GM12878 (cell line): ENCODE measurements around the gene CYP24A1. TPM values are rescaled to one million over a fixed set of nuclear protein-coding genes. Genes with fewer than 3 reads are reported as not detected.

Source experiments
- ATAC-seq: fragments of 200-7000 bp; cut with Tn5 transposase; 3 replicates; pipeline ENCODE4 v1.9.1; 2020; ENCODE audit warnings: mild to moderate bottlenecking, moderate library complexity
- BruUV-seq: library from RNA; stranded (reverse); fragments of 400-500 nt; replicated peaks from 2 replicates; lab custom pipeline; 2021; lab: Mats Ljungman, UMichigan
- CTCF ChIA-PET: fragments of 300-600 bp; sonication (Branson Sonifier 250); formaldehyde crosslinking; extraction: SDS; loops from one replicate; lab custom pipeline; 2021; ENCODE audit warnings: inconsistent platforms; lab: Yijun Ruan, JAX
- POLR2A ChIA-PET: fragments of 350-600 bp; formaldehyde crosslinking; extraction: SDS; loops from one replicate; lab custom pipeline; 2021; ENCODE audit warnings: inconsistent platforms; lab: Charles Lee
- RAD21 ChIA-PET: fragments of 300-600 bp; sonication (Branson Sonifier 250); formaldehyde crosslinking; loops from one replicate; lab custom pipeline; 2023; ENCODE audit warnings: antibody characterized with exemption; ENCODE audit not compliant: unreplicated experiment; lab: Charles Lee
- SMC1A ChIA-PET: fragments of 300-600 bp; sonication (Branson Sonifier 250); formaldehyde crosslinking; loops from one replicate; lab custom pipeline; 2023; ENCODE audit not compliant: unreplicated experiment, uncharacterized antibody; lab: Charles Lee
- DNase-seq: peaks from one replicate; pipeline ENCODE4 v3.0.0-alpha.2; 2011; ENCODE audit warnings: low read depth, low spot score
- FAIRE-seq: peaks from 3 replicates; lab custom pipeline; 2011; peaks lifted over from hg19 to GRCh38; lab: Jason Lieb, UNC
- H2AFZ ChIP-seq: 2 replicates; pipeline ENCODE4 v1.6.0; 2011; ENCODE audit warnings: low read depth, low read length, control low read depth; ENCODE audit not compliant: control insufficient read depth
- H3K27ac ChIP-seq: 2 replicates; pipeline ENCODE4 v1.5.1; 2011; ENCODE audit warnings: control low read depth; ENCODE audit not compliant: control insufficient read depth, insufficient read depth
- H3K27me3 ChIP-seq, 2 experiments: replicated peaks in 1 of 2; 2 replicates each; pipeline versions ENCODE4 v1.6.0 to v1.6.1; 2011; ENCODE audit warnings: low read length in 1 of 2; ENCODE audit not compliant: control insufficient read depth in 2 of 2, insufficient read depth in 2 of 2
- H3K36me3 ChIP-seq, 2 experiments: 2 replicates each; pipeline ENCODE4 v1.5.1; 2011; ENCODE audit warnings: low read length in 1 of 2; ENCODE audit not compliant: control insufficient read depth in 2 of 2, insufficient read depth in 2 of 2
- H3K4me1 ChIP-seq: 2 replicates; pipeline ENCODE4 v1.6.1; 2011; ENCODE audit warnings: mild to moderate bottlenecking, low read length, moderate library complexity, mixed read lengths; ENCODE audit not compliant: control insufficient read depth, insufficient read depth
- H3K4me2 ChIP-seq: 2 replicates; pipeline ENCODE4 v1.6.0; 2011; ENCODE audit warnings: control low read depth; ENCODE audit not compliant: control insufficient read depth, insufficient read depth
- H3K4me3 ChIP-seq: fragments of 200-600 bp; sonication (generic); 2 replicates; pipeline ENCODE4 v1.5.1; 2016
- H3K79me2 ChIP-seq: 2 replicates; pipeline ENCODE4 v1.6.0; 2011; ENCODE audit warnings: low read length; ENCODE audit not compliant: control insufficient read depth, insufficient read depth
- H3K9ac ChIP-seq: 2 replicates; pipeline ENCODE4 v1.8.0; 2011; ENCODE audit warnings: low read length, control low read depth, mixed read lengths; ENCODE audit not compliant: control insufficient read depth, insufficient read depth
- H3K9me3 ChIP-seq: replicated peaks from 3 replicates; pipeline ENCODE4 v1.5.1; 2011; ENCODE audit warnings: mild to moderate bottlenecking, low read length; ENCODE audit not compliant: control insufficient read depth, insufficient read depth
- H4K20me1 ChIP-seq: 2 replicates; pipeline ENCODE4 v1.6.0; 2011; ENCODE audit not compliant: control insufficient read depth, insufficient read depth
- CBX5 ChIP-seq: sonication (generic); IDR thresholded peaks from 2 replicates; pipeline ENCODE4 v1.6.1; 2016; ENCODE audit warnings: low read depth, moderate library complexity, mild to moderate bottlenecking, inconsistent platforms
- HDAC2 ChIP-seq: fragments of 200-600 bp; sonication (generic); IDR thresholded peaks from 2 replicates; pipeline ENCODE4 v1.6.1; 2017
- HDAC6 ChIP-seq: fragments of 200-600 bp; sonication (generic); IDR thresholded peaks from one replicate; pipeline ENCODE4 v1.8.0; 2017; ENCODE audit warnings: antibody characterized with exemption; ENCODE audit not compliant: unreplicated experiment
- NR2C1 ChIP-seq: fragments of 450-650 bp; IDR thresholded peaks from 2 replicates; pipeline ENCODE4 v1.6.1; 2017; ENCODE audit warnings: antibody characterized with exemption, mild to moderate bottlenecking, moderate library complexity
- PAX5 ChIP-seq: IDR thresholded peaks from 2 replicates; pipeline ENCODE4 v1.6.1; 2011; ENCODE audit warnings: low read depth, low read length, borderline replicate concordance
- POLR2AphosphoS2 ChIP-seq: IDR thresholded peaks from 2 replicates; pipeline ENCODE4 v1.6.1; 2011; ENCODE audit warnings: low read depth, mild to moderate bottlenecking, low read length, improper control_type of control experiment, moderate library complexity
- SMAD5 ChIP-seq: IDR thresholded peaks from 2 replicates; pipeline ENCODE4 v1.6.1; 2016; ENCODE audit warnings: antibody characterized with exemption, low read depth
- WRNIP1 ChIP-seq: IDR thresholded peaks from 2 replicates; pipeline ENCODE4 v1.6.1; 2011; ENCODE audit warnings: low read depth, low read length, improper control_type of control experiment, borderline replicate concordance
- WGBS: methylation state at CpG from one replicate; pipeline ENCODE4 v1.1.6; 2016; ENCODE audit warnings: low lambda C conversion rate; ENCODE audit not compliant: insufficient replicate concordance, insufficient coverage; ENCODE audit errors: missing lambda C conversion rate; 5-methylcytosine and 5-hydroxymethylcytosine counted together
- in situ Hi-C: fragments of 300-500 bp; cut with MboI; formaldehyde crosslinking; loops from 9 replicates; pipeline ENCODE4 v1.14.3; 2018; ENCODE audit warnings: mixed read lengths
- intact Hi-C: fragments of 100-400 bp; cut with micrococcal nuclease; formaldehyde crosslinking; loops from one replicate; pipeline ENCODE4 v1.14.2; 2022; ENCODE audit not compliant: unreplicated experiment
- polyA plus RNA-seq, 11 experiments: library from polyadenylated mRNA; depleted of rRNA in 4 of 11; unstranded in 6 of 11; stranded (reverse) in 5 of 11; fragments of >200 nt; fragmentation: Nextera tagmentation in 4 of 11; fragmentation: Illumina TruSeq in 1 of 11; extraction: Ambion mirVana in 4 of 11; extraction: Trizol in 1 of 11; gene quantifications; 1 replicate in 1 of 11; 2 replicates in 10 of 11; pipeline versions ENCODE4 v1.2.1 to v1.2.3, GENCODE V29; 2011 to 2016; ENCODE audit warnings: inconsistent platforms in 2 of 11, missing spikeins in 2 of 11, low read depth in 1 of 11
- total RNA-seq, 4 experiments: library from RNA; depleted of rRNA in 3 of 4; stranded (reverse); fragments of >200 nt in 3 of 4; fragmentation: Illumina TruSeq in 1 of 4; extraction: Trizol in 1 of 4; gene quantifications; 2 replicates each; pipeline versions ENCODE4 v1.2.1 to v1.2.3, GENCODE V29; 2013 to 2021
- TF ChIP-seq, protein P1 (sequence below): IDR thresholded peaks from 2 replicates; pipeline ENCODE4 v1.6.1; 2012; ENCODE audit warnings: improper control_type of control experiment, low read depth, low read length; ENCODE audit not compliant: insufficient replicate concordance
- TF ChIP-seq, protein P2 (sequence below): IDR thresholded peaks from 2 replicates; pipeline ENCODE4 v1.6.1; 2012; ENCODE audit warnings: low read length, inconsistent platforms
- TF ChIP-seq, protein P3 (sequence below): fragments of 150-350 bp; IDR thresholded peaks from 2 replicates; pipeline ENCODE4 v1.6.1; 2014; ENCODE audit warnings: mild to moderate bottlenecking, low read depth, low read length
- TF ChIP-seq, protein P4 (sequence below): IDR thresholded peaks from 2 replicates; pipeline ENCODE4 v1.6.1; 2012; ENCODE audit warnings: low read depth, low read length, improper control_type of control experiment

The CYP24A1 gene
- total and polyA plus RNA-seq, 10 of the 15 experiments (the other 5 are each of a cell fraction or from before 2014, with no cell fraction given): 0.69 TPM; not detected in 9

DNA sequence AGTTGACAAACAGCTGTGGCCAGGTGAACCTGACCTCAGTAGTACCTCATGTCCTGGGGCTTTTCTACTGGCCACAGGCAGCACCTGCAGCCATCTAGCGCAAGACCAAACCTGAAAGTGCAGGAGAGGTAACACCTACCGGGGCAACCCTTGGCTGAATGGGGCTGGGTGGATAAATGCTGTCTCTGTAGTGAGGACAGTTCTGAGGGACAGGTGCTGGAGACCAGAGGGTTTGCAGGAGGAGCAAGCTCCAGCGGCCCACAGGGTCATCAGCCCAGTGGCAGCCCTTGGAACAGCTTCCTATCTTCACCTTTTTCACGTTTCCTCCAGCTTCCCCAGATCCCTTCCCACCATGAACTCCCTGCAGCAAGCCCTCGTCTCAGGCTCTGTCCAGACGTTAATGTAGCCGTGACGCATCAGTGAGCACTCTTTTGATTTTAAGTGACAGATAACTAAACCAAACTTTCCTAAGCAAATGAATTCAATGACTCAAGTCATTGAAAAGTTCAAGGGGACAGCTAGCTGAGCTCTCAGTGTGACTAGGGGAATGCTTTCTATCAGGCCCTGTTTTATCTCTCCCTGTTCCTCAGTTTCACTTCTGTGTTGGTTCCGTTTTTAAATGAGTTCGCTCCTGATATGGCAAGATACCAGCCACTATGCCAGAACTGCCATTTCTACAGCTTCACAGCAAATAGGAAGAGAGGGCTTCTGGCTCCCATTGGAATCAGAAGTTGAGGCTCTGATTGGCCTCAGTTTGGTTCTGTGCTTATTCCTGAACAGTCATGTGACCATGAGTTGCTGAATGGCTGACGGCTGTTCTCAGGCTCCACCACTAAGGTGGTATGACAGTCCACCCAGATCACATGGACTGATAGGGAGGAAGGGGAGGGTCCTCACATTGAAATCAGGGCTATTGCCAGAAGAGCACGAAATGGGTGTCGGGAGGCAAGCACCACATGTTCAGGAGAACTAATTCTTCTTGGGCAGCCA, 22.0 kb upstream of the CYP24A1 start:
- Histone ChIP-seq H3K4me2 (peak overlapping the region; percentile 26; the same call in 1 of the 2 replicates), H3K9ac (no peak overlapping the region), H3K27me3 (no peaks in the 10 kb centered on the region), H3K27ac (no peak overlapping the region), H3K79me2 (no peaks in the 10 kb centered on the region), H3K4me1 (peaks cover 14% of the 10 kb centered on the region), H3K9me3 (no peaks in the 10 kb centered on the region), H3K4me3 (no peak overlapping the region), H2AFZ (peak overlapping the region; percentile 22; the same call in 1 of the 2 replicates), H3K36me3 (no peaks in the 10 kb centered on the region), H4K20me1 (no peaks in the 10 kb centered on the region)
- ChIA-PET CTCF (interaction anchor here (1.0 to 3.5 kb wide), 5 partner anchors 12 to 112 kb away, joined by 3 to 19 read pairs (median 7); partner anchors contain the start of gene PFDN4), RAD21 (interaction anchor here (0.6 to 1.4 kb wide), 2 partner anchors 11 to 89 kb away, joined by 3 to 4 read pairs; no protein-coding TSS in a partner anchor), SMC1A (interaction anchor here (1.0 to 1.4 kb wide), 4 partner anchors 92 to 103 kb away, joined by 3 to 9 read pairs (median 5); no protein-coding TSS in a partner anchor), POLR2A (no interaction called here)
- ATAC-seq (peak; percentile 64), DNase-seq (peak; percentile 47), FAIRE-seq (peak; percentile 66)
- no TSS peak for BruUV-seq
- intact Hi-C loops: loop anchor here (5.0 to 10.0 kb wide), 3 partner anchors 253 to 781 kb away; no protein-coding TSS in a partner anchor
- 8% methylated on average over 13 of the region's 13 CpGs for WGBS
- in situ Hi-C loops: loop anchor here (5.0 to 10.0 kb wide), 4 partner anchors 93 to 783 kb away; no protein-coding TSS in a partner anchor
- TF ChIP-seq HDAC6 (no peak), HDAC2 (no peak), SMAD5 (no peak), NR2C1 (no peak), PAX5 (0 out of 2 replicates have a peak, but pooled peaks have one; percentile 29), POLR2AphosphoS2 (no peak), CBX5 (no peak), WRNIP1 (no peak)
- TF ChIP-seq, protein P1, sequence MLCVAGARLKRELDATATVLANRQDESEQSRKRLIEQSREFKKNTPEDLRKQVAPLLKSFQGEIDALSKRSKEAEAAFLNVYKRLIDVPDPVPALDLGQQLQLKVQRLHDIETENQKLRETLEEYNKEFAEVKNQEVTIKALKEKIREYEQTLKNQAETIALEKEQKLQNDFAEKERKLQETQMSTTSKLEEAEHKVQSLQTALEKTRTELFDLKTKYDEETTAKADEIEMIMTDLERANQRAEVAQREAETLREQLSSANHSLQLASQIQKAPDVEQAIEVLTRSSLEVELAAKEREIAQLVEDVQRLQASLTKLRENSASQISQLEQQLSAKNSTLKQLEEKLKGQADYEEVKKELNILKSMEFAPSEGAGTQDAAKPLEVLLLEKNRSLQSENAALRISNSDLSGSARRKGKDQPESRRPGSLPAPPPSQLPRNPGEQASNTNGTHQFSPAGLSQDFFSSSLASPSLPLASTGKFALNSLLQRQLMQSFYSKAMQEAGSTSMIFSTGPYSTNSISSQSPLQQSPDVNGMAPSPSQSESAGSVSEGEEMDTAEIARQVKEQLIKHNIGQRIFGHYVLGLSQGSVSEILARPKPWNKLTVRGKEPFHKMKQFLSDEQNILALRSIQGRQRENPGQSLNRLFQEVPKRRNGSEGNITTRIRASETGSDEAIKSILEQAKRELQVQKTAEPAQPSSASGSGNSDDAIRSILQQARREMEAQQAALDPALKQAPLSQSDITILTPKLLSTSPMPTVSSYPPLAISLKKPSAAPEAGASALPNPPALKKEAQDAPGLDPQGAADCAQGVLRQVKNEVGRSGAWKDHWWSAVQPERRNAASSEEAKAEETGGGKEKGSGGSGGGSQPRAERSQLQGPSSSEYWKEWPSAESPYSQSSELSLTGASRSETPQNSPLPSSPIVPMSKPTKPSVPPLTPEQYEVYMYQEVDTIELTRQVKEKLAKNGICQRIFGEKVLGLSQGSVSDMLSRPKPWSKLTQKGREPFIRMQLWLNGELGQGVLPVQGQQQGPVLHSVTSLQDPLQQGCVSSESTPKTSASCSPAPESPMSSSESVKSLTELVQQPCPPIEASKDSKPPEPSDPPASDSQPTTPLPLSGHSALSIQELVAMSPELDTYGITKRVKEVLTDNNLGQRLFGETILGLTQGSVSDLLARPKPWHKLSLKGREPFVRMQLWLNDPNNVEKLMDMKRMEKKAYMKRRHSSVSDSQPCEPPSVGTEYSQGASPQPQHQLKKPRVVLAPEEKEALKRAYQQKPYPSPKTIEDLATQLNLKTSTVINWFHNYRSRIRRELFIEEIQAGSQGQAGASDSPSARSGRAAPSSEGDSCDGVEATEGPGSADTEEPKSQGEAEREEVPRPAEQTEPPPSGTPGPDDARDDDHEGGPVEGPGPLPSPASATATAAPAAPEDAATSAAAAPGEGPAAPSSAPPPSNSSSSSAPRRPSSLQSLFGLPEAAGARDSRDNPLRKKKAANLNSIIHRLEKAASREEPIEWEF: no peak
- TF ChIP-seq, protein P2, sequence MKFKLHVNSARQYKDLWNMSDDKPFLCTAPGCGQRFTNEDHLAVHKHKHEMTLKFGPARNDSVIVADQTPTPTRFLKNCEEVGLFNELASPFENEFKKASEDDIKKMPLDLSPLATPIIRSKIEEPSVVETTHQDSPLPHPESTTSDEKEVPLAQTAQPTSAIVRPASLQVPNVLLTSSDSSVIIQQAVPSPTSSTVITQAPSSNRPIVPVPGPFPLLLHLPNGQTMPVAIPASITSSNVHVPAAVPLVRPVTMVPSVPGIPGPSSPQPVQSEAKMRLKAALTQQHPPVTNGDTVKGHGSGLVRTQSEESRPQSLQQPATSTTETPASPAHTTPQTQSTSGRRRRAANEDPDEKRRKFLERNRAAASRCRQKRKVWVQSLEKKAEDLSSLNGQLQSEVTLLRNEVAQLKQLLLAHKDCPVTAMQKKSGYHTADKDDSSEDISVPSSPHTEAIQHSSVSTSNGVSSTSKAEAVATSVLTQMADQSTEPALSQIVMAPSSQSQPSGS: no peak
- TF ChIP-seq, protein P3, sequence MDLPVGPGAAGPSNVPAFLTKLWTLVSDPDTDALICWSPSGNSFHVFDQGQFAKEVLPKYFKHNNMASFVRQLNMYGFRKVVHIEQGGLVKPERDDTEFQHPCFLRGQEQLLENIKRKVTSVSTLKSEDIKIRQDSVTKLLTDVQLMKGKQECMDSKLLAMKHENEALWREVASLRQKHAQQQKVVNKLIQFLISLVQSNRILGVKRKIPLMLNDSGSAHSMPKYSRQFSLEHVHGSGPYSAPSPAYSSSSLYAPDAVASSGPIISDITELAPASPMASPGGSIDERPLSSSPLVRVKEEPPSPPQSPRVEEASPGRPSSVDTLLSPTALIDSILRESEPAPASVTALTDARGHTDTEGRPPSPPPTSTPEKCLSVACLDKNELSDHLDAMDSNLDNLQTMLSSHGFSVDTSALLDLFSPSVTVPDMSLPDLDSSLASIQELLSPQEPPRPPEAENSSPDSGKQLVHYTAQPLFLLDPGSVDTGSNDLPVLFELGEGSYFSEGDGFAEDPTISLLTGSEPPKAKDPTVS: no peak
- TF ChIP-seq, protein P4, sequence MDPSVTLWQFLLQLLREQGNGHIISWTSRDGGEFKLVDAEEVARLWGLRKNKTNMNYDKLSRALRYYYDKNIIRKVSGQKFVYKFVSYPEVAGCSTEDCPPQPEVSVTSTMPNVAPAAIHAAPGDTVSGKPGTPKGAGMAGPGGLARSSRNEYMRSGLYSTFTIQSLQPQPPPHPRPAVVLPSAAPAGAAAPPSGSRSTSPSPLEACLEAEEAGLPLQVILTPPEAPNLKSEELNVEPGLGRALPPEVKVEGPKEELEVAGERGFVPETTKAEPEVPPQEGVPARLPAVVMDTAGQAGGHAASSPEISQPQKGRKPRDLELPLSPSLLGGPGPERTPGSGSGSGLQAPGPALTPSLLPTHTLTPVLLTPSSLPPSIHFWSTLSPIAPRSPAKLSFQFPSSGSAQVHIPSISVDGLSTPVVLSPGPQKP: no peak
